Muscle of leg (tissue), 11 donors: ENCODE results near the gene TRIM43. TPM values are rescaled to one million over a fixed set of nuclear protein-coding genes. Genes with fewer than 3 reads are reported as not detected.
"Not testable (repeated sequence)": the region's sequence is repeated elsewhere in the genome, so short reads cannot be mapped to it uniquely, and the experiment has no call there.

Source experiments
- DNase-seq: peaks from one replicate; pipeline ENCODE4 v3.0.0; 2013
- H3K27ac ChIP-seq: one replicate; pipeline ENCODE4 v1.5.1; 2013; ENCODE audit warnings: mild to moderate bottlenecking, low read length, control low read depth
- H3K27me3 ChIP-seq: one replicate; pipeline ENCODE4 v1.6.1; 2013; ENCODE audit warnings: low read length; ENCODE audit not compliant: control insufficient read depth, insufficient read depth
- H3K36me3 ChIP-seq: one replicate; pipeline ENCODE4 v1.6.1; 2013; ENCODE audit warnings: low read length; ENCODE audit not compliant: control insufficient read depth, insufficient read depth
- H3K4me1 ChIP-seq: one replicate; pipeline ENCODE4 v1.6.1; 2013; ENCODE audit warnings: low read length; ENCODE audit not compliant: control insufficient read depth, insufficient read depth
- H3K4me3 ChIP-seq: one replicate; pipeline ENCODE4 v1.5.1; 2013; ENCODE audit warnings: low read length, control low read depth
- H3K9me3 ChIP-seq: replicated peaks from 2 replicates; pipeline ENCODE4 v1.6.1; 2013; ENCODE audit warnings: low read depth, low read length; ENCODE audit not compliant: control insufficient read depth
- WGBS: methylation state at CpG from one replicate; pipeline ENCODE4 v1.1.5; 2013; ENCODE audit warnings: missing lambda C conversion rate; ENCODE audit not compliant: insufficient coverage; 5-methylcytosine and 5-hydroxymethylcytosine counted together
- polyA plus RNA-seq, 8 donors: library from polyadenylated mRNA; unstranded; fragments of 120-200 nt; gene quantifications; one replicate each; pipeline versions ENCODE4 v1.2.1 to v1.2.3, GENCODE V29; 2013; ENCODE audit warnings: inconsistent platforms in 1 of 8, low replicate concordance in 1 of 8; ENCODE audit not compliant: insufficient read length in 8 of 8, insufficient read depth in 1 of 8
- total RNA-seq: library from RNA; stranded (reverse); fragments of 120-200 nt; gene quantifications from one replicate; pipeline ENCODE4 v1.2.4, GENCODE V29; 2013

Gene TRIM43
- total and polyA plus RNA-seq, 9 donors, result not detected

DNA sequence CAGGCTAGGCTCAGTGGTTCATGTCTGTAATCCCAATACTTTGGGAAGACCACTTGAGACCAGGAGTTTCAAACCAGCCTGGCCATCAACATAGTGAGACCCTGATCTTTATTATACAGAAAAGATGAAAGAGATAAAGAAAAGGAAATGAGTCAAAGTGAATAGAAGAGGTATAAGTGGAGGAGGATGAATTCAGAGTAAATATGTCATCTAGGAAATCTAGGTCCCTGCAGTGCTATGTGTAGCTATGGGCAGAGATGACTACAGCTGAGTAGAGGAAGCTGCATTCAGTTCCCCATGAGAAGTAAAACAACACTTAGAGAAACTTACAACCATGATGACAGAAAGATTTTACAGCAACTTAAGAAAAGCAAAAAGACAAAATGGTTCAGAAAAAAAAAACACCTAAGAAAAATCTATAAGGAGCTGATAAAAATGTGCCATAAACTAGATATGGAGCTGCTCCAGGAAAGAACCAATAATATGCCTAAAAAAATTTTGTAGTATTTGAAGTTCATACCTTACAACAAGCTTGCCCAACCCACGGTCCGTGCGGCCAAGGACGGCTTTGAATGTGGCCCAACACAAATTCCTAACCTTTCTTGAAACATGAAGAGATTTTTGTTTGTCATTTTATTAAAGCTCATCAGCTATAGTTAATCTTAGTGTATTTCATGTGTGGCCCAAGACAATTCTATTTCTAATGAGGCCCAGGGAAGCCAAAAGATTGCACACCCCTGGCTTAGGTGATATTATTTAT lies 1.8 kb upstream of the TRIM43 start:
- DNase-seq, H3K27me3 ChIP-seq, H3K9me3 ChIP-seq, H3K4me3 ChIP-seq, H3K36me3 ChIP-seq, H3K27ac ChIP-seq, H3K4me1 ChIP-seq: not testable (repeated sequence)
- no CpG with 5 or more reads among the region's 4 CpGs for WGBS

DNA sequence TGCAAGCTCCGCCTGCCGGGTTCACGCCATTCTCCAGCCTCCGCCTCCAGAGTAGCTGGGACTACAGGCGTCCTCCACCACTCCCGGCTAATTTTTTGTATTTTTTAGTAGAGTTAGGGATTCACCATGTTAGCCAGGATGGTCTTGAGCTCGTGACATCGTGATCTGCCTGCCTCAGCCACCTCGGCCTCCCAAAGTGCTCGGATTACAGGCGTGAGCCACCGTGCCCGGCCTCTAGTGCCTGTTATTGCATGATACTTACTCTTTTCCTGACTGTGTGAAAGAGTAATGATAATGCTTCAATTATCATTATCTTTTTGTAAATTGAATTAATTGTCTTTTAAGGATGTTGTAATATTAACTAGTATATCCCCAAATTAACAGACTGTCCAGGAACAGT lies 1.2 kb downstream of the TRIM43 start:
- H3K4me3 ChIP-seq, H3K4me1 ChIP-seq, H3K36me3 ChIP-seq, H3K27ac ChIP-seq, H3K27me3 ChIP-seq, DNase-seq, H3K9me3 ChIP-seq: not testable (repeated sequence)
- 76% methylated on average over 4 of the region's 13 CpGs for WGBS

DNA sequence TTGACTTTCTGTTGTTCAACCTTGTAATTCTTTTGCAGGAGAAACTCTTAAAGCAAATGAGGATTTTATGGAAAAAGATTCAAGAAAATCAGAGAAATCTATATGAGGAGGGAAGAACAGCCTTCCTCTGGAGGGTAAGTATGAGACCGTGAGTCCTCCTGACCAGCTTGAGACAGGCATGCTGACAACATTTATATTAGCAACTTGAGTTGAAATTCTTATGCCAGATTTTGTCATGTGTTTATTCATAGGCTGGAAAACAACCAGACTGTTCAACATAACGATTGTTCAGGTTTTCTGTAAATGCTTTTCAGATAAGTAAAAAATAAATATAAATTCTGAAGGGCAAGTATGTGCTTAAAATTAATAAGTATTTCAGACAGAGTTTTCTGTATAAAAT lies 3.2 kb downstream of the TRIM43 start:
- H3K27ac ChIP-seq, H3K27me3 ChIP-seq, H3K4me1 ChIP-seq, H3K9me3 ChIP-seq, H3K36me3 ChIP-seq, DNase-seq, H3K4me3 ChIP-seq: not testable (repeated sequence)
- WGBS, result no CpG with 5 or more reads among the region's 2 CpGs

DNA sequence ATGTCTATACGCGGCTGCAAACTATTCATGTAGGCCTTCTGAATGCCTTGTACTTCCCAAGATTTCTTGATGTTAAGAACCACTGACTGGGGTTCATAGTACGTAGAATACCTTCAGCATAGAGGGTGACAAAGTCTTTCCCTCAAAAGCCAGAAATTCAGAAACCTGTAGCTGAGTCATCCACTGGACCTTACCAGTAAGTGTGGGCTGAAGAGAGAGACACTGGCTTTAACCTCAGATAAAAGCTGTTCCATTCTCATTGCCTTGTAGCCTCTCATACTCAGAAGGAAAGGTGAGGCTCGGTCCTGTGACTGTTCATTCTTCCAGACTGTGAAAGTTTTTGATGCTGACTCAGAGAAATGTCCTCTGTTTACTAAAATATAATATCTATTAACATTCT lies 9.5 kb downstream of the TRIM43 start:
- WGBS, result no CpG with 5 or more reads among the region's 4 CpGs

DNA sequence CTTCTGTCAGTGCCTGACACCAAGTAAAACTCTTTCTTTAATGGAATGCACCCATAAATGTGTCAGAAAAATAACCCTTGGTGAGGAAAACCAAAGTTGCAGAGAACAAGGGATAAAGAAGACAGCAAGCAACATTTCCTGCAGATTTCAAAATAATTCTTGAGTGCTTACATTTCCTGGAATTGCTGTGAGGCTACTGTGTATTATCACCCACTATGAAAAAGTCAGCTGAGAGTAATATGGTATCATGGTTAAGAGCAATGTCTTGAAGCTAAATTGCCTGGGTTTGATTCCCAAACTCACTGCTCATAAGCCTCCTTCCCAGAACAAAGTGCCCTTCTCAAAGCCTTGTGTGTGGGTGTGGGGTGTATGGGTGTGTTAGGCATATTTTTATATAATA lies 10.3 kb downstream of the TRIM43 start:
- not testable (repeated sequence) for DNase-seq, H3K9me3 ChIP-seq, H3K4me1 ChIP-seq, H3K27me3 ChIP-seq, H3K4me3 ChIP-seq, H3K27ac ChIP-seq, H3K36me3 ChIP-seq

More for the DNA sequence above, 9.5 kb downstream of the TRIM43 start:
- not testable (repeated sequence) for H3K4me1 ChIP-seq, H3K27ac ChIP-seq, H3K4me3 ChIP-seq, DNase-seq, H3K9me3 ChIP-seq, H3K36me3 ChIP-seq, H3K27me3 ChIP-seq

DNA sequence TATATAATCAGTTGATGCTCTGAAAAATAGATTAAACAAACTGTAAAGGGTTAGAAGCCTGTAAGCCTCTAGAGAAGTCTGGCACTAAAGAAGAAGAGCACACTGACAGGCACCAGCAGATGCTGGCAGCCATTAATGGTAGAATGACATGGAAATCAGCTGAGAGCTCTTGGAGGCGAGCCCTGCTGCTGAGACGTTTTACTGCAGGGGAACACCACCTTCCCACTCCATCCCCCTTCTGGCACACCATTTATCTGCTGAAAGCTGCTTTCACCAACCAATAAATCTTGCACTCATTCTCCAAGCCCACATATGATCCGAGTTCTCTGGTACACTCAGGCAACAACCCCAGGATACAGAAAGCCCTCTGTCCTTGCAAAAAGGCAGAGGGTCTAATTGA lies 16.6 kb downstream of the TRIM43 start:
- DNase-seq, H3K27me3 ChIP-seq, H3K4me3 ChIP-seq, H3K36me3 ChIP-seq, H3K4me1 ChIP-seq, H3K27ac ChIP-seq, H3K9me3 ChIP-seq: not testable (repeated sequence)
- WGBS, result no CpG with 5 or more reads among the region's 3 CpGs

DNA sequence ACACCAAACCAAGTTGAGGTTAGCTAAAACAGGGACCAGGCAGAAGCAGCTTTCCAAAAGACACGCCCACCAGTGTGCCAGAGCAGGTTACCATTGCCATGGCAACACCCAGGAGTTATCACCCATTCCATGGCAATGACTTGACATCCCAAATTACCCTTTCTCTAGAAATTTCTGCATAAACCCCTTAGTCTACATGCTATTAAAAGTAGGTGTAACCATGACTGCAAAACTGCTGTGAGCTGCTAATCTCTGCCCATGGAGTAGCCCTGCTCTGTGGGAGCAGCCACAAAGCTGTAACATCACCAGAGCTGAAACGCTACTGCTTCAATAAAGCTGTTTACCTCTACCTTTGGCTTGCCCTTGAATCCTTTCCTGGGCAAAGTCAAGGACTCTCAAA lies 18.0 kb downstream of the TRIM43 start:
- not testable (repeated sequence) for DNase-seq, H3K4me3 ChIP-seq, H3K4me1 ChIP-seq, H3K9me3 ChIP-seq, H3K27me3 ChIP-seq, H3K27ac ChIP-seq, H3K36me3 ChIP-seq
- no CpG with 5 or more reads among the region's 2 CpGs for WGBS

DNA sequence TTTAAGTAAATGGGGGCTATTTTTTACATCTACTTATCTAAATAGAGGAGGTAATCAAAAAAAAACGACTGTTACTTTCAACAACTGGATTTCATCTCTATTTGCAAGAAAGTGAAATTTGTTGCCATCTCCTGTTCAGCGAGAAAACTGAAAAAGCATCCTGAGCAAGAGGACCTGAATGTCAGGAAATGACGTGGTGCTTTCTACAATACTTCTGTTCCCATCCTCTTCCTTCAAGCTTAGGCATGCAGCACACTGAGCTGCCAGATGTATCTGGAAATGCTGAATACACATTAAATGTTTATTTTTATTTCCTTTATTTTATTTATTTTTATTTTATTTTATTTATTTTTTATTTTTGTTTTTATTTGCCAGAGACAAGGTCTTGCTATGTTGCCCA lies 21.2 kb downstream of the TRIM43 start:
- not testable (repeated sequence) for H3K36me3 ChIP-seq, DNase-seq, H3K27ac ChIP-seq, H3K4me1 ChIP-seq, H3K4me3 ChIP-seq, H3K9me3 ChIP-seq, H3K27me3 ChIP-seq
- no CpG with 5 or more reads among the region's 3 CpGs for WGBS

DNA sequence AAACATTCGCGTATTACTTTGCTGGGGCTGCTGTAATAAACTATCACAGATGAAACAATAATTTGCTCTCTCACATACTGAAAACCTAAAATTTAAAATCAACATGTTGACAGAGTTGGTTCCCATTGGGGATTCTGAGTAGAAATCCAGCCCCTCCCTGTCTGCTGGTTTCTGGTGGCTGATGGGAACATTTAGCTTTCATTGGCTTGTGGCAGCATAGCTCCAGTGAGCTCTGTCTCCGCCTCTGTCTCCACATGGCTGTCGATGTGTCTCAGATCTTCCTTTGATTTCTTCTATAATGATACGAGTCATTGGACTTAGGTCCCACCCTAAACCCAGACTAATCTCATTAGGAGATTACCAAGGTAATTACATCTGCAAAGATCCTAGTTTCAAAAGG lies 30.9 kb downstream of the TRIM43 start:
- not testable (repeated sequence) for H3K36me3 ChIP-seq, H3K4me1 ChIP-seq, H3K27me3 ChIP-seq, H3K27ac ChIP-seq, DNase-seq, H3K9me3 ChIP-seq, H3K4me3 ChIP-seq
- no CpG with 5 or more reads among the region's 5 CpGs for WGBS

DNA sequence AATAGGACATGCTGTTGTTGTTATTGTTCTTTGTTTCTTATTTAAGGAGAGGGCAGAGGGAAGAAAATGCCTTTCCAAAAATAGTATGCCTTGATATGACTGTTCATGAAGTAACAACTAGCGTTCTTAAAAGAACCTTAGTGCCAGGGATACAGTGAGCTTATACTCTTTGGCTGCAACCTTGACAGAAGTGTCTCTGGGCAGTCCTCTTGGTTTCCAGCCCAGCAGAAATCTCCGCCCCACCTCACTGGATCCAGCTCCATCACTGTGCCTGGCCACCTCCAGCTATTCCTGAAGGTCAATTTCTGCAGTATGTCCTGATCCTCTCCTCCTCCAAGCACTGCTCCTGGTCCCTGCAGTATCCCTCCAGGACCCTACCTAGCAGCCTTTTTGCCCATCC lies 39.2 kb downstream of the TRIM43 start:
- H3K27ac ChIP-seq, H3K9me3 ChIP-seq, H3K27me3 ChIP-seq, H3K4me3 ChIP-seq, H3K36me3 ChIP-seq, H3K4me1 ChIP-seq, DNase-seq: not testable (repeated sequence)
- no CpG with 5 or more reads among the region's 2 CpGs for WGBS

DNA sequence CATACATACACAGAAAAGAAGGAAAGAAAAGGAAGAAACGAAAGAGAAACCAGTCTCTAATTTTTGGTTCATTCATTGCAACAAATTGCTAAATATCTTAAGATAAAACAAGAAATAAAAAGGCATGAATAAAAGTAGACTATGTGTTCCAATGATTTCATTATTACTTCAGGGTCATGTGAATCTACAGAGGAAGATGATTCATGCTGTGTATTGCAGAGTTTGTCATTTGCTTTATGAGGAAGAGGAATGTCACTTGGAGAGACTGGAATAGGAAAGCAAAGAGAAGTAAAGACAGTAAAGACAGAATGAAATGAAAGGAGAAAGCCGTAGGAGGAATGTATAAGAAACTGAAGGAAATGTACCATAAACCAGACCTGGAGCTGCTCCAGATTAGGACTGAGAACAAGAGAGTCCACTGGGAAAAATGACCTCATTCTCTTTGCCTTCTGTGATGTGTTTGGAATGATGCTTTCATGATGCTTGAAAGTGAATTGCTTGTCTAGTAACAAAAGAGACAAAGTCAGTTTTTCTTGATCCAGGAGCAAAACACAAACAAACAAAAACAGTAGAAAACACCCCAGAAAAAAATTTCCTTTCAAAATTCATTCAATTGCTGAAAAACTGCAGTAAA lies 41.9 kb downstream of the TRIM43 start:
- not testable (repeated sequence) for DNase-seq, H3K36me3 ChIP-seq, H3K27ac ChIP-seq, H3K9me3 ChIP-seq, H3K27me3 ChIP-seq, H3K4me1 ChIP-seq, H3K4me3 ChIP-seq
- WGBS, result no CpG with 5 or more reads among the region's 2 CpGs
